GM12878 (cell line): ENCODE measurements around the gene TFF2. TPM values are rescaled to one million over a fixed set of nuclear protein-coding genes. Genes with fewer than 3 reads are reported as not detected.

Source experiments
- ATAC-seq: fragments of 200-7000 bp; cut with Tn5 transposase; 3 replicates; pipeline ENCODE4 v1.9.1; 2020; ENCODE audit warnings: mild to moderate bottlenecking, moderate library complexity
- BruUV-seq: library from RNA; stranded (reverse); fragments of 400-500 nt; replicated peaks from 2 replicates; lab custom pipeline; 2021; lab: Mats Ljungman, UMichigan
- CTCF ChIA-PET: fragments of 300-600 bp; sonication (Branson Sonifier 250); formaldehyde crosslinking; extraction: SDS; loops from one replicate; lab custom pipeline; 2021; ENCODE audit warnings: inconsistent platforms; lab: Yijun Ruan, JAX
- POLR2A ChIA-PET: fragments of 350-600 bp; formaldehyde crosslinking; extraction: SDS; loops from one replicate; lab custom pipeline; 2021; ENCODE audit warnings: inconsistent platforms; lab: Charles Lee
- RAD21 ChIA-PET: fragments of 300-600 bp; sonication (Branson Sonifier 250); formaldehyde crosslinking; loops from one replicate; lab custom pipeline; 2023; ENCODE audit warnings: antibody characterized with exemption; ENCODE audit not compliant: unreplicated experiment; lab: Charles Lee
- SMC1A ChIA-PET: fragments of 300-600 bp; sonication (Branson Sonifier 250); formaldehyde crosslinking; loops from one replicate; lab custom pipeline; 2023; ENCODE audit not compliant: unreplicated experiment, uncharacterized antibody; lab: Charles Lee
- DNase-seq: peaks from one replicate; pipeline ENCODE4 v3.0.0-alpha.2; 2011; ENCODE audit warnings: low read depth, low spot score
- FAIRE-seq: peaks from 3 replicates; lab custom pipeline; 2011; peaks lifted over from hg19 to GRCh38; lab: Jason Lieb, UNC
- H2AFZ ChIP-seq: 2 replicates; pipeline ENCODE4 v1.6.0; 2011; ENCODE audit warnings: low read depth, low read length, control low read depth; ENCODE audit not compliant: control insufficient read depth
- H3K27ac ChIP-seq: 2 replicates; pipeline ENCODE4 v1.5.1; 2011; ENCODE audit warnings: control low read depth; ENCODE audit not compliant: control insufficient read depth, insufficient read depth
- H3K27me3 ChIP-seq, 2 experiments: replicated peaks in 1 of 2; 2 replicates each; pipeline versions ENCODE4 v1.6.0 to v1.6.1; 2011; ENCODE audit warnings: low read length in 1 of 2; ENCODE audit not compliant: control insufficient read depth in 2 of 2, insufficient read depth in 2 of 2
- H3K36me3 ChIP-seq, 2 experiments: 2 replicates each; pipeline ENCODE4 v1.5.1; 2011; ENCODE audit warnings: low read length in 1 of 2; ENCODE audit not compliant: control insufficient read depth in 2 of 2, insufficient read depth in 2 of 2
- H3K4me1 ChIP-seq: 2 replicates; pipeline ENCODE4 v1.6.1; 2011; ENCODE audit warnings: mild to moderate bottlenecking, low read length, moderate library complexity, mixed read lengths; ENCODE audit not compliant: control insufficient read depth, insufficient read depth
- H3K4me2 ChIP-seq: 2 replicates; pipeline ENCODE4 v1.6.0; 2011; ENCODE audit warnings: control low read depth; ENCODE audit not compliant: control insufficient read depth, insufficient read depth
- H3K4me3 ChIP-seq: fragments of 200-600 bp; sonication (generic); 2 replicates; pipeline ENCODE4 v1.5.1; 2016
- H3K79me2 ChIP-seq: 2 replicates; pipeline ENCODE4 v1.6.0; 2011; ENCODE audit warnings: low read length; ENCODE audit not compliant: control insufficient read depth, insufficient read depth
- H3K9ac ChIP-seq: 2 replicates; pipeline ENCODE4 v1.8.0; 2011; ENCODE audit warnings: low read length, control low read depth, mixed read lengths; ENCODE audit not compliant: control insufficient read depth, insufficient read depth
- H3K9me3 ChIP-seq: replicated peaks from 3 replicates; pipeline ENCODE4 v1.5.1; 2011; ENCODE audit warnings: mild to moderate bottlenecking, low read length; ENCODE audit not compliant: control insufficient read depth, insufficient read depth
- H4K20me1 ChIP-seq: 2 replicates; pipeline ENCODE4 v1.6.0; 2011; ENCODE audit not compliant: control insufficient read depth, insufficient read depth
- CEBPB ChIP-seq, 2 experiments: fragments of 150-350 bp in 1 of 2; IDR thresholded peaks; 2 replicates each; pipeline ENCODE4 v1.6.1; 2012 to 2014; ENCODE audit warnings: low read depth in 2 of 2, low read length in 2 of 2, borderline replicate concordance in 1 of 2, inconsistent platforms in 1 of 2
- IKZF1 ChIP-seq: fragments of 450-650 bp; conservative IDR thresholded peaks from 2 replicates; pipeline ENCODE4 v1.6.1; 2017; ENCODE audit warnings: antibody characterized with exemption, mild to moderate bottlenecking
- JUNB ChIP-seq: IDR thresholded peaks from 2 replicates; pipeline ENCODE4 v1.6.1; 2016; ENCODE audit warnings: antibody characterized with exemption, mild to moderate bottlenecking
- PAX8 ChIP-seq: fragments of 450-650 bp; IDR thresholded peaks from 2 replicates; pipeline ENCODE4 v1.6.1; 2017; ENCODE audit warnings: mild to moderate bottlenecking, moderate library complexity
- PBX3 ChIP-seq: IDR thresholded peaks from 2 replicates; pipeline ENCODE4 v1.6.1; 2011; ENCODE audit warnings: mild to moderate bottlenecking, low read depth, low read length, moderate library complexity; ENCODE audit not compliant: insufficient replicate concordance
- POLR2A ChIP-seq: IDR thresholded peaks from 2 replicates; pipeline ENCODE4 v1.6.1; 2011; ENCODE audit warnings: low read depth, mild to moderate bottlenecking, low read length
- RBBP5 ChIP-seq: fragments of 200-600 bp; sonication (generic); conservative IDR thresholded peaks from 2 replicates; pipeline ENCODE4 v1.6.1; 2016
- SPI1 ChIP-seq: IDR thresholded peaks from 2 replicates; pipeline ENCODE4 v1.6.1; 2011; ENCODE audit warnings: low read depth, mild to moderate bottlenecking, low read length, moderate library complexity, borderline replicate concordance; ENCODE audit not compliant: insufficient read depth
- STAT3 ChIP-seq: IDR thresholded peaks from 2 replicates; pipeline ENCODE4 v1.6.1; 2011; ENCODE audit warnings: low read depth, low read length, improper control_type of control experiment
- SUPT20H ChIP-seq: IDR thresholded peaks from 2 replicates; pipeline ENCODE4 v1.6.1; 2011; ENCODE audit warnings: low read depth, mild to moderate bottlenecking, low read length, moderate library complexity, borderline replicate concordance; ENCODE audit not compliant: control insufficient read depth
- TAF1 ChIP-seq: IDR thresholded peaks from 2 replicates; pipeline ENCODE4 v1.6.1; 2011; ENCODE audit warnings: mild to moderate bottlenecking, low read depth, low read length, borderline replicate concordance
- WRNIP1 ChIP-seq: IDR thresholded peaks from 2 replicates; pipeline ENCODE4 v1.6.1; 2011; ENCODE audit warnings: low read depth, low read length, improper control_type of control experiment, borderline replicate concordance
- ZBTB33 ChIP-seq: fragments of 450-650 bp; IDR thresholded peaks from 2 replicates; pipeline ENCODE4 v1.6.1; 2017; ENCODE audit warnings: mild to moderate bottlenecking
- WGBS: methylation state at CpG from one replicate; pipeline ENCODE4 v1.1.6; 2016; ENCODE audit warnings: low lambda C conversion rate; ENCODE audit not compliant: insufficient replicate concordance, insufficient coverage; ENCODE audit errors: missing lambda C conversion rate; 5-methylcytosine and 5-hydroxymethylcytosine counted together
- in situ Hi-C: fragments of 300-500 bp; cut with MboI; formaldehyde crosslinking; loops from 9 replicates; pipeline ENCODE4 v1.14.3; 2018; ENCODE audit warnings: mixed read lengths
- intact Hi-C: fragments of 100-400 bp; cut with micrococcal nuclease; formaldehyde crosslinking; loops from one replicate; pipeline ENCODE4 v1.14.2; 2022; ENCODE audit not compliant: unreplicated experiment
- polyA plus RNA-seq, 11 experiments: library from polyadenylated mRNA; depleted of rRNA in 4 of 11; unstranded in 6 of 11; stranded (reverse) in 5 of 11; fragments of >200 nt; fragmentation: Nextera tagmentation in 4 of 11; fragmentation: Illumina TruSeq in 1 of 11; extraction: Ambion mirVana in 4 of 11; extraction: Trizol in 1 of 11; gene quantifications; 1 replicate in 1 of 11; 2 replicates in 10 of 11; pipeline versions ENCODE4 v1.2.1 to v1.2.3, GENCODE V29; 2011 to 2016; ENCODE audit warnings: inconsistent platforms in 2 of 11, missing spikeins in 2 of 11, low read depth in 1 of 11
- total RNA-seq, 4 experiments: library from RNA; depleted of rRNA in 3 of 4; stranded (reverse); fragments of >200 nt in 3 of 4; fragmentation: Illumina TruSeq in 1 of 4; extraction: Trizol in 1 of 4; gene quantifications; 2 replicates each; pipeline versions ENCODE4 v1.2.1 to v1.2.3, GENCODE V29; 2013 to 2021
- TF ChIP-seq, protein P1 (sequence below): fragments of 450-650 bp; IDR thresholded peaks from 2 replicates; pipeline ENCODE4 v1.6.1; 2017; ENCODE audit warnings: borderline replicate concordance
- TF ChIP-seq, protein P2 (sequence below): fragments of 450-650 bp; IDR thresholded peaks from 2 replicates; pipeline ENCODE4 v1.6.1; 2016; ENCODE audit warnings: mild to moderate bottlenecking

Gene TFF2
- total and polyA plus RNA-seq, 10 of the 15 experiments (the other 5 are each of a cell fraction or from before 2014, with no cell fraction given) = 0.56 TPM; not detected in 9

GRCh38 chr21:42362198-42362597 lies 11.4 kb upstream of the TFF2 start:
- Histone ChIP-seq H3K79me2 (no peaks in the 10 kb centered on the region), H3K4me3 (no peak overlapping the region), H3K27ac (no peak overlapping the region), H3K9ac (no peak overlapping the region), H3K4me1 (peaks cover 17% of the 10 kb centered on the region), H3K36me3 (no peaks in the 10 kb centered on the region), H3K27me3 (no peaks in the 10 kb centered on the region; a peak in 2 of 4 replicates), H2AFZ (no peak overlapping the region), H3K4me2 (no peak overlapping the region; the same call in 1 of the 2 replicates), H4K20me1 (no peaks in the 10 kb centered on the region), H3K9me3 (peaks cover 3% of the 10 kb centered on the region)
- ChIA-PET SMC1A (interaction anchor here (1.1 to 1.5 kb wide), 3 partner anchors 8 to 174 kb away, joined by 3 to 6 read pairs (median 4); no protein-coding TSS in a partner anchor), POLR2A (no interaction called here), CTCF (interaction anchor here (1.6 kb wide), 1 partner anchor 79 kb away, joined by 3 read pairs; no protein-coding TSS in a partner anchor), RAD21 (interaction anchor here (1.5 kb wide), 2 partner anchors 52 to 176 kb away, joined by 3 to 7 read pairs; no protein-coding TSS in a partner anchor)
- no TSS peak for BruUV-seq
- intact Hi-C loops = no loop called here
- DNase-seq = no peak
- no peak for ATAC-seq
- TF ChIP-seq PBX3 (no peak), ZBTB33 (no peak), POLR2A (no peak), WRNIP1 (no peak), IKZF1 (no peak), JUNB (no peak), CEBPB (IDR thresholded peaks at IDR 0.05; ENCODE audit: borderline replicate concordance in 1 of 2, low read depth in 2 of 2, low read length in 2 of 2) (no peak), TAF1 (no peak), STAT3 (no peak), SUPT20H (no peak), PAX8 (no peak), SPI1 (no peak), RBBP5 (no peak)
- TF ChIP-seq, protein P1, sequence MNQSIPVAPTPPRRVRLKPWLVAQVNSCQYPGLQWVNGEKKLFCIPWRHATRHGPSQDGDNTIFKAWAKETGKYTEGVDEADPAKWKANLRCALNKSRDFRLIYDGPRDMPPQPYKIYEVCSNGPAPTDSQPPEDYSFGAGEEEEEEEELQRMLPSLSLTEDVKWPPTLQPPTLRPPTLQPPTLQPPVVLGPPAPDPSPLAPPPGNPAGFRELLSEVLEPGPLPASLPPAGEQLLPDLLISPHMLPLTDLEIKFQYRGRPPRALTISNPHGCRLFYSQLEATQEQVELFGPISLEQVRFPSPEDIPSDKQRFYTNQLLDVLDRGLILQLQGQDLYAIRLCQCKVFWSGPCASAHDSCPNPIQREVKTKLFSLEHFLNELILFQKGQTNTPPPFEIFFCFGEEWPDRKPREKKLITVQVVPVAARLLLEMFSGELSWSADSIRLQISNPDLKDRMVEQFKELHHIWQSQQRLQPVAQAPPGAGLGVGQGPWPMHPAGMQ = no peak
- TF ChIP-seq, protein P2, sequence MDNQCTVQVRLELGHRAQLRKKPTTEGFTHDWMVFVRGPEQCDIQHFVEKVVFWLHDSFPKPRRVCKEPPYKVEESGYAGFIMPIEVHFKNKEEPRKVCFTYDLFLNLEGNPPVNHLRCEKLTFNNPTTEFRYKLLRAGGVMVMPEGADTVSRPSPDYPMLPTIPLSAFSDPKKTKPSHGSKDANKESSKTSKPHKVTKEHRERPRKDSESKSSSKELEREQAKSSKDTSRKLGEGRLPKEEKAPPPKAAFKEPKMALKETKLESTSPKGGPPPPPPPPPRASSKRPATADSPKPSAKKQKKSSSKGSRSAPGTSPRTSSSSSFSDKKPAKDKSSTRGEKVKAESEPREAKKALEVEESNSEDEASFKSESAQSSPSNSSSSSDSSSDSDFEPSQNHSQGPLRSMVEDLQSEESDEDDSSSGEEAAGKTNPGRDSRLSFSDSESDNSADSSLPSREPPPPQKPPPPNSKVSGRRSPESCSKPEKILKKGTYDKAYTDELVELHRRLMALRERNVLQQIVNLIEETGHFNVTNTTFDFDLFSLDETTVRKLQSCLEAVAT = no peak
- 89% methylated on average over 12 of the region's 12 CpGs for WGBS
- FAIRE-seq = no peak
- in situ Hi-C loops = no loop called here
